IPS-11a (cell line): ENCODE results near the gene TTBK1.

Experiments used
- H3K4me3 ChIP-seq: one replicate; pipeline ENCODE4 v1.5.1; 2013; ENCODE audit warnings: low read depth, low read length, control low read depth

Gene TTBK1

DNA sequence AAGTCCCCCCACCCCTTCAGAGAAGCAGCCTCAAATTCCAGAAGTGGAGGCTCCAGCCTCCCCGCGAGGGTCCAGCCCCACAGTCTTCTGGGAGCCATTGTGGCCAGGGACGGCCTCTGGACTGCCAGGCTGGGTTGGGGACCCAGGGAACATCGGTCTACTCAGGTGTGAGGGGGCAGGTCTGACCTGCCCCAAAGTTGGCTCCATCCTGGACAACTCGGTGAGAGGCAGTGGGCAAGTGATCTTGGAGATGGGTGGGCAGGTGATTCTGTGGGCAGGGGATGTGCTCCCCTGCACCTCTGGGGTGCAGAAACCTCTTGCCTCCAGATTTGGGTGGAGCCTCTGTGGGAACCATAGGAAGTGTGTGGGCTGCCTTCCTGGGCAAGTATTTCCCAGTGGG is 42.6 kb downstream of the TTBK1 start:
- H3K4me3 ChIP-seq = no peak overlapping the region

DNA sequence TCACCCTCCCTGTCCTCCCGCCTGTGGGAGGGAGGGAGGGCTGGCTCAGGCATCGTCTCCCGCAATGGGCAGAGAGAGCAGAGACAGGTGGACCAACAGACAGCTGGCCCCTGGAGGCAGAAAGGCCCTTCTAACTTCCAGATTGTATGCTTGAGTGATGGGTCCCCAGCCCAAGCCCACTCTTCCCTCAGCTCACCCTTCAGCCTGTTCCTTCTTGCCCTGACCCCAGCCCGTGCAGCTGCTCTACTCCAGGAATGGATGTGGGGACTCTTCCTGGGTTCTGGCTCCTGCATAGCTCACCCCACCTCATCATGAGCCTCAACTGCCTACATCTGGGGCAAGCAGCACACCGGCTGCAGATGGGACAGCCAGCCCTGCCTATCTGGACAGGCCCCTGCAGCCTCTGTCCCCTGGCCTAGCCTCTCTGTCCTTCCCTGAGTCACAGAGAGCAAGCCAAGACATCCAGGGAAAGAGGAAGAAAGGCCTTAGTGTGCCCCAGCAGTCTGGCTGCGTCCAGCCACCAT is 43.2 kb downstream of the TTBK1 start:
- no peak overlapping the region for H3K4me3 ChIP-seq

DNA sequence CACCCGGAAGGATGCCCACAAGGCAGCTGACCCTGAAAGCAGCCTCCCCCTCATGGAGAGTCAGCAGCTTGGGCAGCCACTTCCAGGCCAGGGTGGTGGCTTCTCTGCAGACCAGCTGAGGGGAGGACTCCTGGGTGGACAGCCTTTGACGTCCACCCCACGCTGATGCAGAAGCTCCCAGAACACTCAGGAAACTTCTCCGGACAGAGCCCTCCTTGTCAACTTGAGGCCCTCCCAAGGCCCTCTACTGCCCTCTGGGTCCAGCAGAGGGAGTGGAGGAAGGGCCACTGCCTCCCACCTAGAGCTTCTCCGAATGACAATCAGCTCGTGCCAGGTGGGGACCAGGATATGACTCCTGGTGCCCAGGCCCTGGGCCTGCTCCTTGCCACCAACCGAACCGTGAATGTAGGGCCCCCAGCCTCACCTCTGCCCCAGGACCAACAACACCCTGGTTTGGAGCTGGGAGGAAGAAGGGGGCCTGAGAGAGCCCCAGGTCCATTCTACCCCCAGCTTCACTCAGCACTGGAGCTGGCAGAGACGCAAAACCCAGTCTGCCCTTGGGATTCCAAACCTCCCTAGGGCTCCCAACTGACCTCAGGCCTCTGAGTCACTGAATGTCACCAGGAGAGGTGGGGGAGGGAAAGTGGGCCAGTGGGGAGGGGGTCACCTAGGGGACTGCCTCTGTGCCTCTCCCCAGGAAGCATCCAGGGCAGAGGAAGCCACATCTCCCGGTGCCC is 43.9 kb downstream of the TTBK1 start:
- no peak overlapping the region for H3K4me3 ChIP-seq

DNA sequence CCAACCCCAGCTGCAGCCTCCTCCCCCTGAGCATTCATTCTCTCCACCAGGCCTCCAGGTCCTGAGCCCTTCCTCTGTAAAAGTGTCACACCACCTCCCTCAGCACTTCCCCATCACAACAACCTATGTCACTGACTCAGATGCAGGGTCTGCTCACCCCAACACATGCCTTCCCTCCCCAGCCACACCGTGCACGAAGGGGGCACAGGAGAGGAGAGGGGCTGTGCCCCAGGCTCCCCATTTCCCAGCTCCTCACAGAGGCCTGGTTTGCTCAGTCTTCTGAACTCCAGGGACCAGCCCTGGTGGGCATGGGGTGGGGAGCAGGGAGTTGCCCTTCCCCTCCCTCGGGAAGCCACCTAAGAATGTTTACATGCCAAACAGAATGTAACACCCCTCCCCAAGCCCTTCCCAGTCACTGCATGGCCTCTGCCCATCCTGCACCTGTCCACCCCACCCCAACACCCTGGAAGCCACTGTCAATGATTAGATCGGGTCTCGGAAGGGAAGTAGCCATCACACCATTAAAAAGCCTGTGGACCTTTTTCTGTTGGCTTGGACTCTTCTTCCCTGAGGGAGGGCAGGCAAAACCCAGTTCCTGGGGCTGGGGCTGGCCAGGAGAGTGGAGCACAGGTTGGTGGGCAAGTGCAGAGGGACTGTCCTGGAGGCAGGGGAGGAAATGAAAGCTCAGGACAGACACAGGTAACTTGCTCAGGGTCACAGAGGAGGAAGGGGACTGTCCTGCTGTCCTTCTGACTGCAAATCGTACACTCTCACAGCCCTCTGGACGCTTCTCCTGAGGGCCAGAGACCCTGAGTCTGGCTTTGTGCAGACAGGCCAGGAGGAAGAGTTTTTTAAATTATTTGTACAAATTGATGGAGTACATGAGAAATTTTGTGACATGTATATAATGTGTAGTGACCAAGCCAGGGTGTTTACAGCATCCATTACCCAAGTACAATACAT is 44.7 kb downstream of the TTBK1 start:
- H3K4me3 ChIP-seq = no peak overlapping the region

DNA sequence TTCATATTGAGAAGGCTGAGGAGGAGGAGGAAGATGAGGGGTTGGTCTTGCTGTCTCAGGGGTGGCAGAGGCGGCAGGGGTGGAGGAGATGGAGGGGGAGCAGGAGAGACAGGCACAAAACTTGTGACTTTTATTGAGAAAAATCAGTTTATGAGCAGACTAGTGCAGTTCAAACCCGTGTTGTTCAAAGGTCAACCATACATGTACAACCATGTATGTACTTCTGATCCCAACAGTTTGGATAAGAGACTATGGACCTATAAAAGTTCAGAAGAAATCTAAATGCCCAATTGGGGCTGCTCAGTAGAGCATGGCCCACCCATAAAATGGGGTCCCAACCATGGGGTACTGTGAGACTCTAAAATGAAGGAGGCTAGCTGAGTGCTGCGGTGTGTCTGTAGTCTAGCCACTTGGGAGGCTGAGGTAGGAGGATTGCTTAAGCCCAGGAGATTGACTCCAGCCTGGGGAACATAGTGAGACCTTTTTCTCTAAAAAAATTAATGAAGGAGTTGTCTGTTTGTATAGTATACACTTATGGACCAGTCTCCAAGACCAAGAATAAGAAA is 47.1 kb downstream of the TTBK1 start:
- no peak overlapping the region for H3K4me3 ChIP-seq

DNA sequence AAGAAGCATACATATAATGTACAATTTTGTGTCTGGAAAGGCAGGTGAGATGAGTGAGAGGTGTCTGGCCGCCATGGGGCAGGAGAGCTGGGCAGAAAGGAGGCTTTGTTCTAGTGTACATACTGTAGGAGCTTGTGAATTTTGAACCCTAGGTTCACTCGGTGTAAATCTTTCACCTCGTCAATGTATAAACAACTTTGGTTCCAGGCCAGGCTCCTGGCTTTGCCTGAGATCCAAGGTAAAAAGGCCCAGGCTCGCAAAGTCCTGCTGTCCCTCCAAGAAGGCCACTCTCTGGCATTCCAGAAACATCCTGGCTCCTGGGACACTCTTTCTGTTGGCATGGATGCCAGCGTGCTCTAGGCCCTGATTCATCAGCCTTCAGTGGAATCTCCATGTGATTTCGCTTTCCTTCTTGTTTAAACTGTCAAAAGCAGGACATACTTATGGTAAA is 47.6 kb downstream of the TTBK1 start:
- no peak overlapping the region for H3K4me3 ChIP-seq

DNA sequence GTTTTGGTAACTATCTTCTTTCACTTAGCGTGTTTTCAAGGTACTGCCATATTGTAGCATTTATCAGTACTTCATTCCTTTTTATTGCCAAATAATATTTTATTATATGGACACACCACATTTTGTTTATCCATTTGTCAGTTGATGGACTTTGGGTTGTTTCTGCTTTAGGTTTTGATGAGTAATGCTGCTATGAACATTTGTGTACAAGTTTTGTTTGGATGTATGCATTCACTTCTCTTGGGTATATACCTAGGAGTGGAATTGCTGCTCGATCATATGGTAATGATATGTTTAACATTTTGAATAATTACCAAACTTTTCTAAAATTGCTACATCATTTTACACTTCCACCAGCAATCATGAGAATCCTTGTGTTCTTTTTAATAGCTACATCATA is 48.4 kb downstream of the TTBK1 start:
- no peak overlapping the region for H3K4me3 ChIP-seq

DNA sequence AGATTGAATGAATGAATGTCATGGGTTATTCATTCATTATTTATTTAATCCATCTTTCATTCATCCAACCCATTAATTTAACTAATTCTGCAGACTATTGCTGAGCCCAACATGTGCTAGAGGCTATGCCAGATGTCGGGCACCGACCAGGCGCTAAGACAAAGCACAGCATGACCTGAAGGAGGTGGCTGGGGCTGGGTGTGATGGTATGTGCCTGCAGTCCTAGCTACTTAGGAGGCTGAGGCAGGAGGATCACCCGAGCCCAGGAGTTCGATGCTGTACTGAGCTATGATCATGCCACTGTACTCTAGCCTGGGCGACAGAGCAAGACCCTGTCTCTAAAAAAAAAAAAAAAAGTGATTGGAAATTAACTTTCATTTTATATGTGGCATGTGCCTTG is 49.1 kb downstream of the TTBK1 start:
- no peak overlapping the region for H3K4me3 ChIP-seq

DNA sequence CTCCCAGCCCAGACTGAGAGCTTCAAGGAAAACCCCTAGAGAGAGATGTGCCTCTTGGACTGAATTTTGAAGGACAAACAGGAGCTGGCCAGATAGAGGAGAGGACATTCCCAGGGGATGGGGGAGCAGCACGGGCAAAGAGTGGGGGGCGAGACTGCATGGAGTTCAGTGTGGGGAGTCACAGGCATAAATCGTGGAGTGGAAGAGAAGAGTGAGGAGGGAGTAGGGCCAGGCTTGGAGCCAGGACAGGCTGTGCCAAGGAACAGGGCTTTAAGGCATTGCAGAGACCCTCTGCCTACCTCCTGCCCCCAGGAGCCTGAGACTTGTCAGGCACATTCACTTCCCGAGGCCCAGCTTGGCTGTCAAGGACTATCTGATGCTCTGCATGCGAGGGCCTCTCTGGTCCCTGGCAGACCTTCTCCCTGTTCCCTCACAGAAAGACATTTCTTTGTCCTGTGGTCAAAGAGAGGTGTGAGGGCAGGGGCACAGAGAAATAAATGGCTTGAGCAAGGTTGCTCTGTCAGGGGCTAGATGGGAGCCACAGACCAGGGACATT is 49.6 kb downstream of the TTBK1 start:
- no peak overlapping the region for H3K4me3 ChIP-seq

DNA sequence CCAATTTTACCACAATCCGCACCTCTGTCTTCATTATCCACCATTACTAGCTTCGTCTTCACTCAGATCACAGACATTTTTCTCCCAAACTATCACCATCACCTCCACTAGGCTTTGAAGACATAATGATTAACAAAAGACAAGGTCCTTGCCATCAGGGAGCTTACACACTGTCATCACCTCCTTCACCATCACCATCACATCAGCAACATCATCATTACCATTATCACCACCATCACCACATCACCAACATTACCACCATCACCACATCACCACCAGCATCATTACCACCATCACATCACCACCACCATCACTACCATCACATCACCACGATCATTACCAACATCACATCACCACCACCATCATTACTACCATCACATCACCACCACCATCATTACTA is 50.4 kb downstream of the TTBK1 start:
- H3K4me3 ChIP-seq = no peak overlapping the region

DNA sequence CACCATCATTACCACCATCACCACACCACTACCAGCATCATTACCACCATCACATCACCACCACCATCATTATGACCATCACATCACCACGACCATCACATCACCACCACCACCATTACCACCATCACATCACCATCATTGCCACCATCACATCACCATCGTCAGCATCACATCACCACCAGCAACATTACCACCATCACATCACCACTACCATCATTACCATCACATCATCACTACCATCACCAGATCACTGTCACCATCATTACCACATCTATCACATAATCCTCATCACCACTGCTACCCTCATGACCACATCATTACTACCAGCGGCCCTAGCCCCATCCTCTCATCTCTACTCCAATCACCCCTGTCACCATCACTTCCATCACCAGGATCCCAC is 51.3 kb downstream of the TTBK1 start:
- H3K4me3 ChIP-seq = no peak overlapping the region

DNA sequence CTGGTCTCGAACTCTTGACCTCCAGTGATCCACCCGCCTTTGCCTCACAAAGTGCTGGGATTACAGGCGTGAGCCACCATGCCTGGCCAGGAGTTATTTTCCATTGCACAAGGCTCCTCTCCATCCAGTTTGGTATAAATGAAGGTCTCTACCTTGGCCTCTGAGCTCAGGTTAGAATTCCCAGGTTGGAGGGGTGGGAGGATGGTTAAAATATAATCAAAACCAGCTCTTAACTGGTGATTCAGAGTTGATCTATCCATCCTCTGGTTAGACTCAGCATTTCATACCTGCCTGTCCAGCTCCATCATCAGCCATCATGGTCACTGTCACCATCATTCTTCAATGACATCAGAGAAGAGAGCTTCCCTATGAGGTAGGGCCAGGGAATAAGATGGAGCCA is 52.2 kb downstream of the TTBK1 start:
- H3K4me3 ChIP-seq = no peak overlapping the region

DNA sequence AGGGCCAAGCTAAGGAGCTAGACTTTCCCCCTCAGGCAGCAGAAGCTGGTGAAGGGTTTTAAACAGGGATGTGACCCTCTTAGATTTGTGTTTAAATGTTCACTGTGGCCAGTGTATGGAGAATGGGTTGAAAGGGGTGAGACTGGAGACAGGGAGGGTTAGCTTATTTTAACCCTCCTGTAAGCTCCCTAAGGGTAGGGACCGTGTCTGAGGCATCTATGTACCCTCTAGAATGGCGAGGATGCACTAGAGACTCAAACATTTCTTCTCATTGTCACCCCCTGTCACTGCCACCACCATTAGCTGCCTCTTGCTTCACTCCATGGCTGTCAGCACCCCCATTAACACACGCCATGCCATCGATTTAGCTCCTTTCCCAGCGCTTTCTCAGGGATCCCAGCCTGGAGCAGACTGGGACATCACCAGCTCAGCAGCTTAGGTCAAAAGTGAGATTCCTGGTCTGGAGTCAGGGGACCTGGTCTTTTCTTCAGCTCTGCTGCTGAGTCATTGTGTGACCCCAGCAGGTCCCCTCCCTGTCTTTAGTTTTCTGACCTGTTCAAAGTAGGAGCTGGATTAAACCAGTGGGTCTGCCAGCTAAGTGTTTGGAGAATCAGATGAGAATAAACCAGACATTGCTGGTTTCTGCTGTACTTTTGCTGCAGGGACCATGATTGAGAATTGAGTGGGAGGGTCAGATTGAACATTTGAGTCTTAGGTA is 53.7 kb downstream of the TTBK1 start:
- no peak overlapping the region for H3K4me3 ChIP-seq

DNA sequence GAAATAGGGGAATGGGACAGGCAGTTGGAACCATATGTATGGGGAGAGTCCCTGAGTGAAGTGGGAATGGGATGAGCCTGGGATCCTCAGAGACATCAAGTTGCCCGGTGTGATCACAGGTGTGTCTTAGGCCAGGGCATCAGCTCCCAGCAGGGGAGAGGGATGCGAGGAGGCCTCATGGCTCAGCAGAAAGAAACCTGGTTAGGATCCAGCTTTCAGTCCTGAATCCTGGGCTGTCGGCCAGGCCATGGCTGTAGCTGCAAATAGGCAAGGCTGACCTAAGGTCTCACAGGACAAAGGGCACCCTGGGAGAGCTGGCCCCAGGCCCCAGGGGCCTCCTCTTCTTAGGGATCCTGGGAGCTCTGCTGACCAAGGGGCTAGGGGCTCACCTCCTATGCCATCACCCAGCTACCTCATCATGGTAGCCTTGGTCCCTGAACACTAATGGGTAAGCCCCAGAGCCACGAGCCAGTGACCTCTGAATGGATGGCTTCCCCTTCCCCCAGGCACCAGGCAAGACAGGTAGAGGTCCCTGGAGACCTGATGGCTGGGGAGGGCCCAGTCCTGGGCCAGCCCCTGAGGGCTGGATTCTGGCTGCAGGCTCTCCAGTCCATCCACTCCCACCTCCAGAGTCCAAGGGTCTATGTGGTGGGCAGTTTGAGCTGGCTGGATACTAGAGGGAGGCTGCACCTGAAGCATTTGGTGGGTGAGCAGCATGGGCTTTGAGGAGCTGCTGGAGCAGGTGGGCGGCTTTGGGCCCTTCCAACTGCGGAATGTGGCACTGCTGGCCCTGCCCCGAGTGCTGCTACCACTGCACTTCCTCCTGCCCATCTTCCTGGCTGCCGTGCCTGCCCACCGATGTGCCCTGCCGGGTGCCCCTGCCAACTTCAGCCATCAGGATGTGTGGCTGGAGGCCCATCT is 54.6 kb downstream of the TTBK1 start, which contains the start of gene SLC22A7:
Gene SLC22A7 (plus strand): TSS at position 617 of the 921 bp plus-strand sequence. CDS start 99 bp downstream, at position 716.
- H3K4me3 ChIP-seq = no peak within 1 kb of the TSS

DNA sequence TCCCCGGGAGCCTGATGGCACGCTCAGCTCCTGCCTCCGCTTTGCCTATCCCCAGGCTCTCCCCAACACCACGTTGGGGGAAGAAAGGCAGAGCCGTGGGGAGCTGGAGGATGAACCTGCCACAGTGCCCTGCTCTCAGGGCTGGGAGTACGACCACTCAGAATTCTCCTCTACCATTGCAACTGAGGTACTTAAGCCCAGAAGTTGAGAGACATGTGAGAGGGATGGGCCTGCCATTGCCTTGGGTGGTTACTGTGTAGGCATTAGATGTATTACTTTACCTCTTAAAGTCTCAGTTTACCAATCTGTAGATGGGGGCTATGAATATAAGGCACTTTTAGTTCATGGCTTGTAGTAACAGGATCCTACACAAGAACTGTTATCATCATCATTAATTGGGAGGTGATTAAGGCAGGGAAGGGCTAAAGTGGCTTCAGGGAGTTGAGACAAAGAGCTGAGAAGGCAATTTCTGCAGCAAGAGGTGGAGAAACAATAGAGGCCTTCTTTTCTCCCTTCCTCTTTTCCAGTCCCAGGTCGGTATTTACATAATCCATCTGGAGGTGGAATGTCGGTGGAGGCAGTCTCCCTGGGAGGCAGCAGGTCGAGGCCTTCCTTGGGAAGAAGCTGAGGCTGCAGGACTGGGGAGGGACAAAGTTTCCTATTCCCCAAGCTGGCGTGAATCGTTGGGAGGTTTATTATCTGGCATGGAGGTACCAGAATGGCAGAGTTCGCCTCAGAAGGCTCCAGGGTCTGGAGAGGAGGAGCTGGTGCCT is 55.5 kb downstream of the TTBK1 start:
- H3K4me3 ChIP-seq = no peak overlapping the region

DNA sequence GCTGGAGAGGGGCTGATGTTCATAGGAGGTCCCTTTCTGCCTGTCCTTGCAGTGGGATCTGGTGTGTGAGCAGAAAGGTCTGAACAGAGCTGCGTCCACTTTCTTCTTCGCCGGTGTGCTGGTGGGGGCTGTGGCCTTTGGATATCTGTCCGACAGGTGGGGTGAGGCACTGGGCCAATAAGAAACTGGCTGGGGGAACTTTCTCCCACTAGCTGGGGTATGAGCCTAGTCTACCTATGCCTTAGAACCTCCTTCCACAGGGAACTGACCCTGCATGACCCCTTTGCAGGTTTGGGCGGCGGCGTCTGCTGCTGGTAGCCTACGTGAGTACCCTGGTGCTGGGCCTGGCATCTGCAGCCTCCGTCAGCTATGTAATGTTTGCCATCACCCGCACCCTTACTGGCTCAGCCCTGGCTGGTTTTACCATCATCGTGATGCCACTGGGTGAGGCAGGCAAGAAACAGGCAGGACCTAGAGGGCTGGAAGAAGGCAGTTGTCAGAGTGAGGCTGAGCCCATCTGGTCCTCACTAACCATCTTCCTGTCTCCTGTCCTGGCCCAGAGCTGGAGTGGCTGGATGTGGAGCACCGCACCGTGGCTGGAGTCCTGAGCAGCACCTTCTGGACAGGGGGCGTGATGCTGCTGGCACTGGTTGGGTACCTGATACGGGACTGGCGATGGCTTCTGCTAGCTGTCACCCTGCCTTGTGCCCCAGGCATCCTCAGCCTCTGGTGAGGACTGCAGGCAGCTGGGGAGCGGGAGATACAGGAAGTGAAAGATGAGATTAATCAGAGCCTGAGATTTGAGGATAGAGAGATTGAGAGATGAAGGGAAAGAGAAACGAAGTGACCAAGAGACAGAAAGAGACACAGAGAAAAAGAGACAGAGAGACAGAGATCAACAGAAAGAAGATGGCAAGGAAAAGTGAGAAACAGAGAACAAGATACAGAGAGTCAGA is 56.3 kb downstream of the TTBK1 start:
- no peak overlapping the region for H3K4me3 ChIP-seq

DNA sequence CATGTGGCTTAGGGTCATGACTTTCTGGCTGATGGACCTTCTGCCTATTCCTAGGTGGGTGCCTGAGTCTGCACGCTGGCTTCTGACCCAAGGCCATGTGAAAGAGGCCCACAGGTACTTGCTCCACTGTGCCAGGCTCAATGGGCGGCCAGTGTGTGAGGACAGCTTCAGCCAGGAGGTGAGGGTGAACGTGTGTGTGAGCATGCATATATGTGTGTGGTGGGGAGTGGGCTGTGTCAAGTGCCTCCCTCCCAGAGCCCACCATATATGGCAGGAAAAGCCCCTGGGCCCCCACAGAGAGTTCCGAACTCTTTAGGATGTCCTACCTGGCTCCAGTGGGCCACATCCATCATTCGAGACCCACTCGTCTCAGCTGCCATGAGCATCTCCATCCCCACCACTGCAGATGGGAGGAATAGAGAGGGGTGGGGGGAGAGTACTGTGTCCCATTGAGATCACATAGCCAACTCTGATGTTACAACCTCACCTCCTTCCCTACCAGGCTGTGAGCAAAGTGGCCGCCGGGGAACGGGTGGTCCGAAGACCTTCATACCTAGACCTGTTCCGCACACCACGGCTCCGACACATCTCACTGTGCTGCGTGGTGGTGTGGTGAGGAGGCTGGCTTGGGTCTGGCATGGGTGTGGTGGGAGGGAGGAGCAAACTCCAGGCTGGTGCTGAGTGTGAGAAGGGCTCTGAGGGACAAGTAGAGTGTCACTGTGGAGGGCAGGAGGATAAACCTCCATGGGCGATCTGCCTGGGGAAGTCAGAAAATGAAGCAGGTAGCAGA is 58.0 kb downstream of the TTBK1 start:
- no peak overlapping the region for H3K4me3 ChIP-seq
